ENCODE measurements around the gene PKD1L1. TPM values are rescaled to one million over a fixed set of nuclear protein-coding genes. Genes with fewer than 3 reads are reported as not detected.

The PKD1L1 gene
- total RNA-seq, 1 experiment from 2014 or later: not detected

- peak overlapping the region; percentile 46 for H3K4me3 Mint-ChIP-seq (ENCODE audit: unreplicated experiment)
Measured at GRCh38 chr7:47785923-47786556, 162.2 kb downstream of the PKD1L1 start.

GRCh38 chr7:47783456-47784223, 164.6 kb downstream of the PKD1L1 start:
- Mint-ChIP-seq H3K27ac (ENCODE audit: low read depth, unreplicated experiment) (peak overlapping the region; percentile 97), H3K36me3 (ENCODE audit: insufficient read depth, unreplicated experiment) (peaks cover 11% of the 10 kb centered on the region), H3K4me3 (ENCODE audit: unreplicated experiment) (peak overlapping the region; percentile 1), H3K9me3 (ENCODE audit: unreplicated experiment) (no peaks in the 10 kb centered on the region), H3K27me3 (ENCODE audit: insufficient read depth, unreplicated experiment) (no peaks in the 10 kb centered on the region), H3K4me1 (ENCODE audit: insufficient read depth, unreplicated experiment) (peaks cover 43% of the 10 kb centered on the region)
- DNase-seq (ENCODE audit: unreplicated experiment): peak; percentile 91
- no peak for TF ChIP-seq CTCF (IDR thresholded peaks at IDR 0.05; ENCODE audit: unreplicated experiment)
- BruUV-seq (replicated peaks): TSS peak; percentile 54
- ChIA-PET POLR2A (interaction anchor here (0.6 to 6.6 kb wide), 27 partner anchors 9 to 1132 kb away, joined by 3 to 85 read pairs (median 5); partner anchors contain the start of gene TNS3), CTCF (interaction anchor here (0.6 to 2.6 kb wide), 15 partner anchors 8 to 517 kb away, joined by 3 to 14 read pairs (median 3); no protein-coding TSS in a partner anchor)
- intact Hi-C loops (cut with micrococcal nuclease): loop anchor here (1.0 to 2.0 kb wide), 3 partner anchors 25 to 182 kb away; no protein-coding TSS in a partner anchor

More at GRCh38 chr7:47785923-47786556, 162.2 kb downstream of the PKD1L1 start:
- H3K9me3 Mint-ChIP-seq (ENCODE audit: unreplicated experiment): no peaks in the 10 kb centered on the region
- intact Hi-C loops (cut with micrococcal nuclease): loop anchor here (2.0 kb wide), 2 partner anchors 27 to 117 kb away; no protein-coding TSS in a partner anchor
- ChIA-PET CTCF (interaction anchor here (0.6 to 2.2 kb wide), 9 partner anchors 17 to 520 kb away, joined by 3 to 7 read pairs (median 4); no protein-coding TSS in a partner anchor), POLR2A (interaction anchor here (0.6 to 6.6 kb wide), 27 partner anchors 10 to 302 kb away, joined by 3 to 85 read pairs (median 4); partner anchors contain the start of genes TNS3 and UPP1)
- H3K27ac Mint-ChIP-seq (ENCODE audit: low read depth, unreplicated experiment): peak overlapping the region; percentile 97
- TF ChIP-seq CTCF (IDR thresholded peaks at IDR 0.05; ENCODE audit: unreplicated experiment): no peak
- DNase-seq (ENCODE audit: unreplicated experiment): no peak
- H3K4me1 Mint-ChIP-seq (ENCODE audit: insufficient read depth, unreplicated experiment): peaks cover 43% of the 10 kb centered on the region
- H3K36me3 Mint-ChIP-seq (ENCODE audit: insufficient read depth, unreplicated experiment): peaks cover 11% of the 10 kb centered on the region
- no peaks in the 10 kb centered on the region for H3K27me3 Mint-ChIP-seq (ENCODE audit: insufficient read depth, unreplicated experiment)
- TSS peak; percentile 86 for BruUV-seq (replicated peaks)

GRCh38 chr7:47782792-47783191, 165.5 kb downstream of the PKD1L1 start:
- ChIA-PET POLR2A (interaction anchor here (1.0 to 6.6 kb wide), 20 partner anchors 9 to 492 kb away, joined by 3 to 85 read pairs (median 8); partner anchors contain the start of gene TNS3), CTCF (interaction anchor here (1.1 to 2.6 kb wide), 4 partner anchors 9 to 24 kb away, joined by 3 to 14 read pairs (median 4); no protein-coding TSS in a partner anchor)
- no peak overlapping the region for H3K4me3 Mint-ChIP-seq (ENCODE audit: unreplicated experiment)
- no peaks in the 10 kb centered on the region for H3K9me3 Mint-ChIP-seq (ENCODE audit: unreplicated experiment)
- H3K4me1 Mint-ChIP-seq (ENCODE audit: insufficient read depth, unreplicated experiment): peaks cover 50% of the 10 kb centered on the region
- intact Hi-C loops (cut with micrococcal nuclease): no loop called here
- peak overlapping the region; percentile 97 for H3K27ac Mint-ChIP-seq (ENCODE audit: low read depth, unreplicated experiment)
- H3K27me3 Mint-ChIP-seq (ENCODE audit: insufficient read depth, unreplicated experiment): no peaks in the 10 kb centered on the region
- BruUV-seq (replicated peaks): no TSS peak
- H3K36me3 Mint-ChIP-seq (ENCODE audit: insufficient read depth, unreplicated experiment): peaks cover 17% of the 10 kb centered on the region
- TF ChIP-seq CTCF (IDR thresholded peaks at IDR 0.05; ENCODE audit: unreplicated experiment): no peak
- DNase-seq (ENCODE audit: unreplicated experiment): peak; percentile 42

- intact Hi-C loops (cut with micrococcal nuclease): no loop called here
- no peaks in the 10 kb centered on the region for H3K27me3 Mint-ChIP-seq (ENCODE audit: insufficient read depth, unreplicated experiment)
- no peak overlapping the region for H3K4me3 Mint-ChIP-seq (ENCODE audit: unreplicated experiment)
- CTCF ChIA-PET: interaction anchor here (1.3 kb wide), 1 partner anchor 18 kb away, joined by 4 read pairs; no protein-coding TSS in a partner anchor
- POLR2A ChIA-PET: interaction anchor here (1.4 to 6.6 kb wide), 6 partner anchors 18 to 207 kb away, joined by 3 to 85 read pairs (median 36); partner anchors contain the start of gene TNS3
- DNase-seq (ENCODE audit: unreplicated experiment): no peak
- peak overlapping the region; percentile 97 for H3K27ac Mint-ChIP-seq (ENCODE audit: low read depth, unreplicated experiment)
- BruUV-seq (replicated peaks): no TSS peak
- peaks cover 15% of the 10 kb centered on the region for H3K36me3 Mint-ChIP-seq (ENCODE audit: insufficient read depth, unreplicated experiment)
- no peak for TF ChIP-seq CTCF (IDR thresholded peaks at IDR 0.05; ENCODE audit: unreplicated experiment)
- H3K9me3 Mint-ChIP-seq (ENCODE audit: unreplicated experiment): no peaks in the 10 kb centered on the region
- peaks cover 47% of the 10 kb centered on the region for H3K4me1 Mint-ChIP-seq (ENCODE audit: insufficient read depth, unreplicated experiment)
Measured at GRCh38 chr7:47782022-47782421, 166.2 kb downstream of the PKD1L1 start.

Measured in MCF 10A (cell line).